Common myeloid progenitor, CD34-positive (primary cell): ENCODE measurements around the gene MMP2.

ENCODE experiments used
- CTCF ChIA-PET: fragments of 350-600 bp; sonication (Branson Sonifier 250); formaldehyde crosslinking; loops from one replicate; lab custom pipeline; 2021; ENCODE audit warnings: antibody characterized with exemption; lab: Charles Lee
- POLR2A ChIA-PET: fragments of 350-600 bp; sonication (Branson Sonifier 250); formaldehyde crosslinking; loops from one replicate; lab custom pipeline; 2021; ENCODE audit warnings: antibody characterized with exemption; lab: Charles Lee
- DNase-seq, 3 donors: peaks; one replicate each; pipeline versions ENCODE4 v3.0.0 to v3.0.0-alpha.2; 2013
- H3K27ac ChIP-seq, 2 experiments: 1 replicate in 1 of 2; 2 replicates in 1 of 2; pipeline ENCODE4 v1.7.0; 2013; ENCODE audit warnings: inconsistent platforms in 2 of 2, low read length in 2 of 2, mild to moderate bottlenecking in 2 of 2, low read depth in 1 of 2, moderate library complexity in 1 of 2; ENCODE audit not compliant: severe bottlenecking in 2 of 2, insufficient read depth in 1 of 2, poor library complexity in 1 of 2
- H3K27me3 ChIP-seq, 5 experiments: replicated peaks in 2 of 5; 1 replicate in 3 of 5; 2 replicates in 2 of 5; pipeline versions ENCODE4 v1.6.1 to v1.7.0; 2013; ENCODE audit warnings: low read length in 4 of 5, mild to moderate bottlenecking in 2 of 5, moderate library complexity in 2 of 5, inconsistent platforms in 1 of 5; ENCODE audit not compliant: insufficient read depth in 5 of 5, control insufficient read depth in 4 of 5
- H3K36me3 ChIP-seq, 4 experiments: 1 replicate in 2 of 4; 2 replicates in 2 of 4; pipeline versions ENCODE4 v1.6.1 to v1.7.0; 2013; ENCODE audit warnings: low read length in 3 of 4, control low read depth in 1 of 4, mild to moderate bottlenecking in 1 of 4; ENCODE audit not compliant: control insufficient read depth in 4 of 4, insufficient read depth in 4 of 4
- H3K4me1 ChIP-seq, 4 experiments: 1 replicate in 3 of 4; 2 replicates in 1 of 4; pipeline versions ENCODE4 v1.6.1 to v1.7.1; 2013; ENCODE audit warnings: low read length in 3 of 4, mild to moderate bottlenecking in 3 of 4, control low read depth in 1 of 4, inconsistent platforms in 1 of 4, moderate library complexity in 1 of 4; ENCODE audit not compliant: control insufficient read depth in 4 of 4, insufficient read depth in 4 of 4; ENCODE audit errors: control extremely low read depth in 1 of 4
- H3K4me3 ChIP-seq, 7 experiments: 1 replicate in 4 of 7; 2 replicates in 3 of 7; pipeline versions ENCODE4 v1.5.1 to v1.7.0; 2013; ENCODE audit warnings: mild to moderate bottlenecking in 7 of 7, low read length in 6 of 7, moderate library complexity in 6 of 7, inconsistent platforms in 2 of 7, low read depth in 2 of 7, control low read depth in 1 of 7; ENCODE audit not compliant: insufficient read depth in 4 of 7, control insufficient read depth in 1 of 7; ENCODE audit errors: extremely low read depth in 1 of 7
- H3K9me3 ChIP-seq, 5 experiments: 1 replicate in 4 of 5; 2 replicates in 1 of 5; pipeline versions ENCODE4 v1.6.1 to v1.7.1; 2013; ENCODE audit warnings: low read length in 4 of 5, mild to moderate bottlenecking in 2 of 5, inconsistent platforms in 1 of 5, low read depth in 1 of 5, moderate library complexity in 1 of 5; ENCODE audit not compliant: control insufficient read depth in 4 of 5, insufficient read depth in 2 of 5; ENCODE audit errors: control extremely low read depth in 1 of 5
- WGBS: methylation state at CpG from one replicate; pipeline ENCODE4 v1.1.5; 2013; ENCODE audit not compliant: insufficient coverage; 5-methylcytosine and 5-hydroxymethylcytosine counted together

Gene MMP2

GRCh38 chr16:55474821-55475220 lies 4.2 kb upstream of the MMP2 start:
- Histone ChIP-seq H3K4me1 (peaks cover 0 to 12% (median 10%) of the 10 kb centered on the region in 4 experiments), H3K4me3 (no peak overlapping the region), H3K36me3 (no peaks in the 10 kb centered on the region), H3K27me3 (peaks cover 0 to 14% (median 0%) of the 10 kb centered on the region in 5 experiments), H3K27ac (no peak overlapping the region), H3K9me3 (no peaks in the 10 kb centered on the region)
- POLR2A ChIA-PET = no interaction called here
- CTCF ChIA-PET = interaction anchor here (1.3 to 2.8 kb wide), 2 partner anchors 10 to 230 kb away, joined by 4 to 17 read pairs; no protein-coding TSS in a partner anchor
- no peak for DNase-seq
- WGBS = 100% methylated on average over 3 of the region's 3 CpGs

- CTCF ChIA-PET = interaction anchor here (1.1 to 2.2 kb wide), 3 partner anchors 10 to 226 kb away, joined by 3 to 21 read pairs (median 4); no protein-coding TSS in a partner anchor
- POLR2A ChIA-PET = no interaction called here
- no peaks in the 10 kb centered on the region for H3K9me3 ChIP-seq
- no peak overlapping the region for H3K27ac ChIP-seq
- peaks cover 0 to 14% (median 0%) of the 10 kb centered on the region in 5 experiments for H3K27me3 ChIP-seq
- H3K4me1 ChIP-seq = peaks cover 0 to 23% (median 20%) of the 10 kb centered on the region in 4 experiments
- H3K36me3 ChIP-seq = no peaks in the 10 kb centered on the region
- 90% methylated on average over 3 of the region's 5 CpGs for WGBS
- DNase-seq = no peak
- H3K4me3 ChIP-seq = no peak overlapping the region
Observed at GRCh38 chr16:55475919-55476318, 3.1 kb upstream of the MMP2 start.

- Histone ChIP-seq H3K4me1 (peaks cover 0 to 27% (median 21%) of the 10 kb centered on the region in 4 experiments), H3K27me3 (peaks cover 0 to 14% (median 0%) of the 10 kb centered on the region in 5 experiments), H3K36me3 (no peaks in the 10 kb centered on the region), H3K4me3 (no peak overlapping the region), H3K27ac (no peak overlapping the region), H3K9me3 (no peaks in the 10 kb centered on the region)
- ChIA-PET POLR2A (no interaction called here), CTCF (interaction anchor here (0.8 to 2.2 kb wide), 6 partner anchors 9 to 234 kb away, joined by 3 to 21 read pairs (median 4); no protein-coding TSS in a partner anchor)
- WGBS = 94% methylated on average over 6 of the region's 6 CpGs
- DNase-seq = no peak
Observed at GRCh38 chr16:55476625-55477533, 2.1 kb upstream of the MMP2 start.

- ChIA-PET CTCF (interaction anchor here (0.8 to 2.2 kb wide), 4 partner anchors 10 to 233 kb away, joined by 3 to 21 read pairs (median 5); no protein-coding TSS in a partner anchor), POLR2A (no interaction called here)
- Histone ChIP-seq H3K4me1 (peaks cover 0 to 27% (median 21%) of the 10 kb centered on the region in 4 experiments), H3K4me3 (no peak overlapping the region), H3K36me3 (peaks cover 0 to 2% (median 0%) of the 10 kb centered on the region in 4 experiments), H3K9me3 (no peaks in the 10 kb centered on the region), H3K27me3 (peaks cover 0 to 12% (median 0%) of the 10 kb centered on the region in 5 experiments), H3K27ac (no peak overlapping the region)
- DNase-seq = no peak
- WGBS = 100% methylated on average over 2 of the region's 3 CpGs
Observed at GRCh38 chr16:55477736-55478135, 1.3 kb upstream of the MMP2 start.

- Histone ChIP-seq H3K27ac (no peak overlapping the region), H3K4me1 (peaks cover 0 to 27% (median 21%) of the 10 kb centered on the region in 4 experiments), H3K9me3 (no peaks in the 10 kb centered on the region), H3K27me3 (peaks cover 0 to 12% (median 0%) of the 10 kb centered on the region in 5 experiments), H3K36me3 (peaks cover 0 to 20% (median 3%) of the 10 kb centered on the region in 4 experiments), H3K4me3 (peak overlapping the region; percentile 34 to 81 (median 69))
- peak in 2 of 3 donors; percentile 21 to 58 for DNase-seq
- POLR2A ChIA-PET = interaction anchor here (0.7 to 1.1 kb wide), 2 partner anchors 8 to 20 kb away, joined by 3 read pairs; no protein-coding TSS in a partner anchor
- CTCF ChIA-PET = interaction anchor here (0.7 to 2.0 kb wide), 6 partner anchors 13 to 63 kb away, joined by 3 to 15 read pairs (median 4); no protein-coding TSS in a partner anchor
- WGBS = 1% methylated on average over 34 of the region's 41 CpGs
Observed at GRCh38 chr16:55479430-55480140, 587 bp downstream of the MMP2 start.

DNA sequence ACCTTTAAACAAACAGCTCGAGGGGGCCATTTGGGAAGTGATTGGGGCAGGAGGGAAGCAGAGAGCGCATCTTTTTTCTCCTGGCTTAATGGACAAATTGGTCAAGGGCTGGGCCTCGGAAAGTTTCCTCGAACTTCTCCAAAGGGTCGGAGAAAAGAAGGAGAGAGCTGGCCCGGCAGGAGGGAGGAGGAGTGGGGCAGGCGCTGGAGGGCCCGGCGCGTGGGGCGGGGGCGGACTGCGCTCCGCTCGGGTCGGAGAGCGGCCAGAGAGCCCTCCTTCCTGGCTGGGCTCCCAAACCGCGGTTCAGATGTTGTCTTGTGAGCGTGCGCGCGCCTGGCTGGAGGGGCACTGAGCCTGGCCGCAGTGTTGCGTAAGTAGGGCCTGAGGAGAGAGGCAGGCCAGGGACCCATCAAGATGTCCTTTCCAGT lies 1.2 kb downstream of the MMP2 start:
- 0% methylated on average over 25 of the region's 25 CpGs for WGBS
- peaks cover 0 to 12% (median 0%) of the 10 kb centered on the region in 5 experiments for H3K27me3 ChIP-seq
- peaks cover 0 to 27% (median 6%) of the 10 kb centered on the region in 4 experiments for H3K36me3 ChIP-seq
- ChIA-PET CTCF (interaction anchor here (0.7 to 3.8 kb wide), 8 partner anchors 12 to 222 kb away, joined by 3 to 15 read pairs (median 4); no protein-coding TSS in a partner anchor), POLR2A (interaction anchor here (0.7 to 1.1 kb wide), 2 partner anchors 8 to 19 kb away, joined by 3 read pairs; no protein-coding TSS in a partner anchor)
- no peaks in the 10 kb centered on the region for H3K9me3 ChIP-seq
- DNase-seq = peak in 2 of 3 donors; percentile 31 to 50
- H3K4me1 ChIP-seq = peaks cover 0 to 27% (median 21%) of the 10 kb centered on the region in 4 experiments
- H3K4me3 ChIP-seq = peak overlapping the region in 6 of 7 experiments; percentile 34 to 81 (median 72)
- no peak overlapping the region for H3K27ac ChIP-seq
